Measurements from ENCODE around the gene ADGRB2. TPM values are rescaled to one million over a fixed set of nuclear protein-coding genes. Genes with fewer than 3 reads are reported as not detected.

Gene ADGRB2
- total and polyA plus RNA-seq, 12 donors = 0.91 to 17.9 (median 8.6) TPM

- no peaks in the 10 kb centered on the region for H3K9me3 ChIP-seq
- intact Hi-C loops (cut with DNase I) = no loop called here
- TF ChIP-seq, protein P1, sequence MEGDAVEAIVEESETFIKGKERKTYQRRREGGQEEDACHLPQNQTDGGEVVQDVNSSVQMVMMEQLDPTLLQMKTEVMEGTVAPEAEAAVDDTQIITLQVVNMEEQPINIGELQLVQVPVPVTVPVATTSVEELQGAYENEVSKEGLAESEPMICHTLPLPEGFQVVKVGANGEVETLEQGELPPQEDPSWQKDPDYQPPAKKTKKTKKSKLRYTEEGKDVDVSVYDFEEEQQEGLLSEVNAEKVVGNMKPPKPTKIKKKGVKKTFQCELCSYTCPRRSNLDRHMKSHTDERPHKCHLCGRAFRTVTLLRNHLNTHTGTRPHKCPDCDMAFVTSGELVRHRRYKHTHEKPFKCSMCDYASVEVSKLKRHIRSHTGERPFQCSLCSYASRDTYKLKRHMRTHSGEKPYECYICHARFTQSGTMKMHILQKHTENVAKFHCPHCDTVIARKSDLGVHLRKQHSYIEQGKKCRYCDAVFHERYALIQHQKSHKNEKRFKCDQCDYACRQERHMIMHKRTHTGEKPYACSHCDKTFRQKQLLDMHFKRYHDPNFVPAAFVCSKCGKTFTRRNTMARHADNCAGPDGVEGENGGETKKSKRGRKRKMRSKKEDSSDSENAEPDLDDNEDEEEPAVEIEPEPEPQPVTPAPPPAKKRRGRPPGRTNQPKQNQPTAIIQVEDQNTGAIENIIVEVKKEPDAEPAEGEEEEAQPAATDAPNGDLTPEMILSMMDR (IDR thresholded peaks at IDR 0.05) = no peak
- no peak overlapping the region for H3K27ac ChIP-seq
- 88 to 94% methylated on average over 6 of the region's 6 CpGs for WGBS, 2 donors
- ATAC-seq (no peak), DNase-seq (no peak)
- no peaks in the 10 kb centered on the region for H3K4me1 ChIP-seq
- peaks cover 0 to 30% (median 0%) of the 10 kb centered on the region in 9 donors for H3K36me3 ChIP-seq
- H3K27me3 ChIP-seq = no peaks in the 10 kb centered on the region
- no peak overlapping the region for H3K4me3 ChIP-seq
Observed at GRCh38 chr1:31689854-31690253, 74.3 kb downstream of the ADGRB2 start.

- no peak overlapping the region for H3K4me3 ChIP-seq
- H3K9me3 ChIP-seq = no peaks in the 10 kb centered on the region
- no peak overlapping the region for H3K27ac ChIP-seq
- DNase-seq = no peak
- TF ChIP-seq, protein P1 (IDR thresholded peaks at IDR 0.05) = no peak
- no peaks in the 10 kb centered on the region for H3K27me3 ChIP-seq
- peaks cover 0 to 26% (median 0%) of the 10 kb centered on the region in 9 donors for H3K36me3 ChIP-seq
- no peak for ATAC-seq
- H3K4me1 ChIP-seq = no peaks in the 10 kb centered on the region
- WGBS, 2 donors = 79 to 81% methylated on average over 2 of the region's 2 CpGs
- intact Hi-C loops (cut with DNase I) = no loop called here
Observed at GRCh38 chr1:31689379-31689778, 74.8 kb downstream of the ADGRB2 start.

GRCh38 chr1:31688233-31688918 is 75.8 kb downstream of the ADGRB2 start:
- DNase-seq = no peak
- TF ChIP-seq, protein P1 (IDR thresholded peaks at IDR 0.05) = no peak
- intact Hi-C loops (cut with DNase I) = no loop called here
- Histone ChIP-seq H3K36me3 (peaks cover 0 to 26% (median 0%) of the 10 kb centered on the region in 9 donors), H3K27me3 (no peaks in the 10 kb centered on the region), H3K4me1 (no peaks in the 10 kb centered on the region), H3K9me3 (no peaks in the 10 kb centered on the region), H3K4me3 (no peak overlapping the region), H3K27ac (no peak overlapping the region)
- WGBS, 2 donors = 79 to 84% methylated on average over 8 of the region's 8 CpGs
- no peak for ATAC-seq

GRCh38 chr1:31687601-31688000 is 76.5 kb downstream of the ADGRB2 start:
- no peak overlapping the region for H3K27ac ChIP-seq
- DNase-seq = no peak
- TF ChIP-seq, protein P1 (IDR thresholded peaks at IDR 0.05) = no peak
- WGBS, 2 donors = 84 to 88% methylated on average over 8 of the region's 8 CpGs
- H3K4me1 ChIP-seq = no peaks in the 10 kb centered on the region
- H3K27me3 ChIP-seq = no peaks in the 10 kb centered on the region
- peaks cover 0 to 31% (median 0%) of the 10 kb centered on the region in 9 donors for H3K36me3 ChIP-seq
- no peak overlapping the region for H3K4me3 ChIP-seq
- intact Hi-C loops (cut with DNase I) = no loop called here
- H3K9me3 ChIP-seq = no peaks in the 10 kb centered on the region
- no peak for ATAC-seq

Measured in heart right ventricle (tissue), 16 donors.